BJ (cell line): ENCODE results near the gene SHISA8. TPM values are rescaled to one million over a fixed set of nuclear protein-coding genes. Genes with fewer than 3 reads are reported as not detected.
A peak's percentile ranks its signal among the peaks of the same experiment; 100 is the strongest.

Experiments
- CTCF ChIA-PET: fragments of 350-600 bp; formaldehyde crosslinking; extraction: SDS; loops from one replicate; lab custom pipeline; 2021; ENCODE audit warnings: antibody characterized with exemption, inconsistent platforms; lab: Yijun Ruan, JAX
- POLR2A ChIA-PET: fragments of 300-600 bp; sonication (Branson Sonifier 250); formaldehyde crosslinking; extraction: SDS; loops from one replicate; lab custom pipeline; 2021; ENCODE audit warnings: antibody characterized with exemption; lab: Charles Lee
- DNase-seq: peaks from one replicate; pipeline ENCODE4 v3.0.0-alpha.2; 2011; ENCODE audit warnings: low read depth
- H3K27me3 ChIP-seq: 2 replicates; pipeline ENCODE4 v1.6.0; 2011; ENCODE audit warnings: low read length; ENCODE audit not compliant: control insufficient read depth, insufficient read depth
- H3K36me3 ChIP-seq: 2 replicates; pipeline ENCODE4 v1.5.1; 2011; ENCODE audit warnings: low read length; ENCODE audit not compliant: control insufficient read depth, insufficient read depth
- H3K4me3 ChIP-seq: 2 replicates; pipeline ENCODE4 v1.5.1; 2011; ENCODE audit warnings: low read depth, mild to moderate bottlenecking, control low read depth, low read length
- CTCF ChIP-seq: IDR thresholded peaks from 2 replicates; pipeline ENCODE4 v1.5.1; 2011; ENCODE audit warnings: low read depth, mild to moderate bottlenecking, control low read depth, inconsistent platforms, low read length, moderate library complexity; ENCODE audit not compliant: insufficient read depth
- polyA plus RNA-seq: library from polyadenylated mRNA; depleted of rRNA; stranded (reverse); fragments of >200 nt; gene quantifications from 2 replicates; pipeline ENCODE4 v1.2.3, GENCODE V29; 2011

The SHISA8 gene
- polyA plus RNA-seq, 1 experiment, result not detected

- POLR2A ChIA-PET, result no interaction called here
- Histone ChIP-seq H3K36me3 (peaks cover 19% of the 10 kb centered on the region), H3K4me3 (no peak overlapping the region), H3K27me3 (no peaks in the 10 kb centered on the region)
- DNase-seq, result no peak
- CTCF ChIA-PET, result interaction anchor here (0.9 to 1.3 kb wide), 3 partner anchors 10 to 55 kb away, joined by 3 to 4 read pairs (median 3); no protein-coding TSS in a partner anchor
- no peak for TF ChIP-seq CTCF
Observed at GRCh38 chr22:41885516-41885915, 29.4 kb downstream of the SHISA8 start.

DNA sequence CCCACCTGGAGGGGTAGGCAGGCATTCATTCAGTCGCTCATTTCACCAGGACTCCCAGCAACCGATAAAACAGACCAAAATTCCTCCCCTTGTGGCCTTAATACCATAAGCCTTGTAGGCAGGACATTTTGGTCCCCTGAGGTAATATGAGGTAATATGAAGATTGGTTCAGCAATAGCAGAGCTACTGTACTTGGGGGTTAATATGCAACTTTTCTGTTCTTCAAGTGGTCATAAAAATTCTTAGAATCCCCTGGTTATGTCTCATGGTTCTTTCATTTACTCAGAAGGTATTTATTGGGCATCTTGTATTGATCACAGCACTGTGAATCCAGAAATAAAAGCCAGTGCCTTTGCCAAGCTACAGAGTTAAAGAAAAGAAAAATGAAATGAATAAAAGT is 29.8 kb downstream of the SHISA8 start:
- Histone ChIP-seq H3K4me3 (no peak overlapping the region), H3K36me3 (peaks cover 18% of the 10 kb centered on the region), H3K27me3 (no peaks in the 10 kb centered on the region)
- ChIA-PET CTCF (interaction anchor here (0.9 to 1.4 kb wide), 4 partner anchors 10 to 56 kb away, joined by 3 to 4 read pairs (median 4); no protein-coding TSS in a partner anchor), POLR2A (no interaction called here)
- peak; percentile 79 for DNase-seq
- no peak for TF ChIP-seq CTCF

DNA sequence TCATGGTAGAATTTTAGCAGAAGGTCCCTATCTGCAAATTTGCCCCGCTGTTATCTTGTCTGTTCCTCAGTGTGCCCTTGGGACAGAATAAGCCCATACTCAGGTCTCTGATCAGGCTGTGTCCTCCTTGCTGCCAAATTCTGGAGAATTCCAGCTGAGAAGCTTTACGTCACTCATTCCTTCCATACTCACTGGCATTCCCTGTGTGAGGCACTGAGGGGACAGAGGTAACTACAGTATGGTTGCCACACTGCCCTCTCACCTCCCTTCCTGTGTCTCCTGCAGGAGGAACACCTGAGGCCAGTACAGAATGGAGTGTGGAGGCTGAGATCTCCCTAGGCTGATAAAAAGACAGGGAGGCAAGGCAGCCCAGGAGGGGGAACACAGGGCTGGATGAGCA is 31.5 kb downstream of the SHISA8 start:
- DNase-seq, result no peak
- Histone ChIP-seq H3K36me3 (peaks cover 18% of the 10 kb centered on the region), H3K27me3 (no peaks in the 10 kb centered on the region), H3K4me3 (no peak overlapping the region)
- no peak for TF ChIP-seq CTCF
- ChIA-PET CTCF (interaction anchor here (1.8 kb wide), 1 partner anchor 58 kb away, joined by 7 read pairs; no protein-coding TSS in a partner anchor), POLR2A (no interaction called here)

DNA sequence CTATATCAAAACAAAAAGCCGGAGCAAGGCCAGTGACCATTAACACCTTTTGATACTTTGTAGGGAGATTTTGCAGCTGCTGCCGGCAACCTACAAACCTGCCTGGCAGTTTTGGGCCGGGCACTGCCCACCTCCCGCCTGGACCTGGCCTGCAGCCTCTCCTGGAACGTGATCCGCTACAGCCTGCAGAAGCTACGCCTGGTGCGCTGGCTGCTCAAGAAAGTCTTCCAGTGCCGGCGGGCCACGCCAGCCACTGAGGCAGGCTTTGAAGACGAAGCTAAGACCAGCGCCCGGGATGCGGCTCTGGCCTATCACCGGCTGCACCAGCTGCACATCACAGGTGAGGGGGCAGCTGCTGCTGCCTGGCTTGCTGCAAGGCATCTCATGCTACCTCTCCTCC is 34.2 kb downstream of the SHISA8 start:
- POLR2A ChIA-PET, result no interaction called here
- H3K36me3 ChIP-seq, result peaks cover 20% of the 10 kb centered on the region
- DNase-seq, result no peak
- TF ChIP-seq CTCF, result no peak
- H3K4me3 ChIP-seq, result no peak overlapping the region
- no peaks in the 10 kb centered on the region for H3K27me3 ChIP-seq
- CTCF ChIA-PET, result interaction anchor here (0.8 to 1.3 kb wide), 4 partner anchors 8 to 134 kb away, joined by 3 read pairs; no protein-coding TSS in a partner anchor

- CTCF ChIA-PET, result no interaction called here
- POLR2A ChIA-PET, result no interaction called here
- Histone ChIP-seq H3K27me3 (no peaks in the 10 kb centered on the region), H3K4me3 (no peak overlapping the region), H3K36me3 (peaks cover 13% of the 10 kb centered on the region)
- DNase-seq, result no peak
- no peak for TF ChIP-seq CTCF
Observed at GRCh38 chr22:41876675-41877074, 38.2 kb downstream of the SHISA8 start.
